IPS DF 4.7 (cell line): ENCODE results near the gene NCLN.
"Not testable (repeated sequence)": the region's sequence is repeated elsewhere in the genome, so short reads cannot be mapped to it uniquely, and the experiment has no call there.

ENCODE experiments used
- DNase-seq: peaks from one replicate; pipeline ENCODE4 v3.0.0-alpha.2; 2013; ENCODE audit warnings: low spot score; ENCODE audit errors: extremely low read depth

Gene NCLN

DNA sequence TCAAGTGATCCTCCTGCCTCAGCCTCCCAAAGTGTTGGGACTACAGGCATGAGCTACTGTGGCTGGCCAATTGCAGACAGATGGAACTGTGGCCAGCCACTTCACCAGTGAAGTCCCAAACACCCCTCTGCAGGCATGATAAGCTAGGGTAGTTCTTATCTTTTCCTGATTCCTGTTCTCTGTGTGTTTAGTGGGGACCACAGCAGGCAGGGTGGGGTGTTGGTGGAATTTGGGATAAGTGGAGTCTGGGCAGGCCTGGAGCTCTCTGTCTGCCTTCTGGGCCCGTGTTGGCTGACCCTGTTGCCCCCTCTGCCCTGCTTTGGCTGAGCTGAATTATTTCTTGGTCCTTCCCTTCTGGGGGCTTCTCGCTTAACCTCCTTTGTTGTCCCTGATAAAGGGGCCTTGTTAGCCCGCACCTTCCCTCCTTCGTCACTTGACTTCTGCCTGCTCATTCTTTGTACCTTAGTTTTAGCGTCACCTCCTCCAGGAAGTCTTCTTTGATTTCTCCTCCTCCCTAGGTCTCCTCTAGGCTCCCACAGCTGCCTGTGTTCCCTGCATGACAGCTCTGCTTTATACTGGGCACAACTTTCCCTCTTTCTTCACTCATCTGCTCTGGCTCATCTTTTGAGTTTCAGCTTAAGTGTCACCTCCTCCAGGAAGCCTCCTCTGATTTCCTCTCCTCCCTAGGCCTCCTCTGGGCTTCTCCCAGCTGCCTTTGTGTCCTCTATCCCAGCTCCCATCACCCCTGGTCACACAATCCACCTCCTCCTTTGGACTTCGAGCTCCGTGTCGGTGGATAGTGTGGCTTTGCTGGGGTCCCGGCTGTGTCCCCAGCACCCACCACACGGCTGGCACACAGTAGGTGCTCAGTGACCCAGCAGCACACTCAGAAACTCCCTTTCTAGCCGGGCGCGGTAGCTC is 1.7 kb upstream of the NCLN start:
- no peak for DNase-seq

DNA sequence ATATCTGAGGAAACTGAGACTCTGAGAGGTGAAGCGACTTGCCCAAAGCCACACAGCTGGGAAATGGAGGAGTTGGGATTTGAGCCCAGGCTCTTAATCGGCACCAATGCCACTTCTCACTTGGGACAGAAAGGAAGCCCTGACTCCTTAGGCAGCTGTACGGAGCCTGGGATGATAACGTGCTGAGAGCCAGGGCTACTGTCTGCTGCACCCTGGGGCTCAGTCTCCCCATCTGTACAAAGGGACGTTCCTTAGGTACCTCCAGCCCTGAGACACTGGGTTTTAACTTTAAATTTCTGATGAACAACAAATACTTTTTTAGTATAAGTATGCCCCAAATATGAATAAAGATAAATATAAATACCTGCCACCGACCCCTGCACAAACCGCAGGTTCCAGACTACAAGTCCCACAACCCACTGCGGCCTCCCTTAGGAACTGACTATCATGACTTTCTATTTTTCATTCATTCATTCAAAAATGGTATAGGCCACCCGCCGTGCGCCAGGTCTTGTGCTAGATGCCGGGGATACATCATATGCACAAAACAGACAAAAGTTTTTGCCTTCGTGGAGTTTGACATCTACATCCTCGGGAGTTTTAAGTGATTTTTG is 776 bp upstream of the NCLN start:
- no peak for DNase-seq

- no peak for DNase-seq
These were observed 494 bp downstream of the NCLN start for GRCh38 chr19:3186160-3186688.

- no peak for DNase-seq
These were observed 1.3 kb downstream of the NCLN start for GRCh38 chr19:3186891-3187661.

DNA sequence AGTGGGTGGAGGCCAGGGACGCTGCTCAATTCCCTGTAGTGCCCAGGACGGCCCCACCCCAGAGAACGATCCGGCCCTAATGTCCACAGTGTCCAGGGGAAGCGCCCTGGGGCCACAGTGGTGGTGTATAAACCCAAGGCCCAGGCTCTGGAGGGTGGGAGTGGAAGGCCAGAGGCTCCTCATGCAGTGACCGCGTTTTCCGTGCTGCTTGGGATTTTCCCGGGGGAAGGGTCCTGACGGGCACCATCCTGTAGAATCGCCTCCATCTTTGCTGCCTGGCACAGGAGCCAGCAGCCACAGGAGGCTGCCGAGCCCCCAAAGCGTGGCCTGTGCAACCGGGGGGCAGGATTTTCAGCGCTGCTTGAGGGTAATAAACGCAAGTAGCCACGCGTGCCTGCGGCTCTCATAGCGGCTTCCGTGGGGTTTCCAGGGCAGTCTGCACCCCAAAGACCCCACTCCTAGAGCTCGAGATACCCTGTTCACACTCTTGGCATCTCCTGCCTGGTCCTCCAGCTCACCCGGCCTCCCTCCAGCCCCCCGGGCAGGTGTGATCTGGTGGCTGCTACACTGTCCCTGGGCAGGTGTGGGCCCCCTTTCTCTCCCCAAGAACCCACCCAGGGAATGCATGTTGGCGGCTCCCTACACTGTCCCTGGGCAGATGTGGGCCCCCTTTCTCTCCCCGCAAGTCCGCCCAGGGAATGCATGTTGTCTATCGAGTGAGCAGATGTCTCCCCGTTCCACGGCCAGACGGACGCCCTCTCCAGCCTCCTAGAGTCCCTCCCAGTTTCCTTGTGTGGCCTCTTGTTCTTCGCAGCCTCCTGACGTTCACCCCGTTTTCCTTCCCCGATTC is 2.2 kb downstream of the NCLN start:
- DNase-seq, result no peak

GRCh38 chr19:3188627-3189596 is 3.2 kb downstream of the NCLN start:
- DNase-seq, result no peak

DNA sequence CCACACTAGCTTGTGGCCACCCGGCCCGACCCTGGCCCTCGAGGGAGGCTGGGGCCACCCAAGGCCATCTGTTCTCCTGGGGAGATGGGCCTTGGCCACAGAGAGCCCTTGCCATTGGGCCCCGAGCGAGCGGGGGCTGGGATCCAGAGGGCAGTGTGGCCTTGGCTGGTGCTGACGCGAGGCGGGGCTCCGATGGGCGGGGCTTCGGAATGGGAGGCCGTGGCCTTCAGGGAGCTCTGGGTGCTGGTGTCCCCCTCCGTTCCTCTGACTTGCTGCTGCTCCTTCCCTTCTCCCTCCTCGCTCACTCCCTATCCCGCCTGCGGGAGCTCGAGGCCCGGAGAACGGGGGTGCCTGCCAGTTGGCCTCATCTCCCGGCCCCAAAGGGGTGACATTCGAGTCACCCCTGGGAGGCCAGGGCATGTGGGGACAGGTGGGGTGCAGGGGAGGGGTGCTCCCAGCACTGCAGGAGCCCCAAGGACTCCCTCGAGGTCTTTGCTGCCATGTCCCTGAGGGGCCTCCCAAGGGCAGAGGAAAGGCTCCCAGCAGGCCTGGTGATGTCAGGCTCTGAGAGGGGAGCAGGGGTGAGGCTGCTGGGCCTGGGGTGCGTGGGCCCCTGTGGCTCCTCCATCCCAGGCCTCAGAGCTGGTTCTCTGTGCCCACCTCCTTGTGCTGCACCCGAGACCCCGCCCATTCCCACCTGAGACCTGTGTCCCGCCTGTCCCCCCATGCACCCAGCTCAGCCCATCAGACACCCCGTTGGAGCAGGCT is 4.2 kb downstream of the NCLN start:
- no peak for DNase-seq

DNA sequence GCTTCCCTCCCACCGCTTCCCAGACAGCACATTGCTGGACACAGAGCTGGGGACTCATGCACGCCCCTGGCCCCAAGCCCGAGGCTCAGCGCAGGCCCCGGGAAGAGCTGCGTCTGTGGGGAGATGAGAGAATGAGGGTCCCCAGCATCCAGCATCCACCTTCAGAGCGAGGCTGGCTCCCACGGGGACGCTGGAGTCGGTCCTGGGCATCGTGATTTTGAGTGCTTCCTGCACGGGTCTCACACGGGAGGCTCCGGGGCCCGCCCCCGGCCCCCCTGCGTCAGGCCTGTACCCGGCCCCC is 4.7 kb downstream of the NCLN start:
- DNase-seq, result no peak

DNA sequence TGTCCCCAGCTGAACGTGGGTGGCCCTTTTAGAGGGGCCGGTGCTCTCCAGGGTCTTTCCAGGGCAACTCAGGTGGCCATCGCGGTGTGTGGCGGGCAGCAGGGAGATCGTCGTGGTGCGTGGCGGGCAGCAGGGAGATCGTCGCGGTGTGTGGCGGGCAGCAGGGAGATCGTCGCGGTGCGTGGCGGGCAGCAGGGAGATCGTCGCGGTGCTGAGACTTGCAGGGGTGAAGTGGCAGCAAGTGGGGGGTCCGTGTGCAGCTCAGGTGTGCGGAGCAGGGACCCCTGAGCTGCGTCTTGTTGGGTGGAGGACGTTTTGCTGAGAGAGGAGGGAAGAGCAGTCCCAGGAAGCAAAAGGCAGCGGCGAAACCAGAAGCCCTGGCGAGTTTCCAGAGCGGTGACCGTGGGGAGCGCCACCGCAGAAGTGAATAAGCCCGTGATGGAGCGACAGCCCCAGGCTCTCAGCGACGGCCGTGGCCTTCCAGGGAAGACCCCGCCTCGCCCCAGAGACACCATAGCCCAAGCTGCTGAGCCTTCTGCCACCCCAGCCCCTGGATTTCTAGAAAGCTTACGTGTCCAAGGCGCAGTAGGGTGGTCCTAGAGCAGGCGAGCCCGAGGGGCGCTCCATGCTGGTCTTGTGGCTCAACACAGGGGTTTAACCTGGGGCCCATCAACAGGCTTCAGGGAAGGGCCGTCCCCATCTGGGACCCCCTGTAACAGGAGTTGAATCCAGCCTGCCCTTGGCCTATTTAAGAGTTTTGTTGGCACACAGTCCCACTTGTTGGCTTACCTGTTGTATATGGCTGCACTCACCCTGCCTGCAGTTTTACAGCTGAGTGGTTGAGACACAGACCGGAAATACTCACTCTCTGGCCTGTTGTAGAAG is 5.4 kb downstream of the NCLN start:
- DNase-seq, result no peak

- DNase-seq, result not testable (repeated sequence)
These were observed 6.0 kb downstream of the NCLN start for GRCh38 chr19:3191806-3192104.

DNA sequence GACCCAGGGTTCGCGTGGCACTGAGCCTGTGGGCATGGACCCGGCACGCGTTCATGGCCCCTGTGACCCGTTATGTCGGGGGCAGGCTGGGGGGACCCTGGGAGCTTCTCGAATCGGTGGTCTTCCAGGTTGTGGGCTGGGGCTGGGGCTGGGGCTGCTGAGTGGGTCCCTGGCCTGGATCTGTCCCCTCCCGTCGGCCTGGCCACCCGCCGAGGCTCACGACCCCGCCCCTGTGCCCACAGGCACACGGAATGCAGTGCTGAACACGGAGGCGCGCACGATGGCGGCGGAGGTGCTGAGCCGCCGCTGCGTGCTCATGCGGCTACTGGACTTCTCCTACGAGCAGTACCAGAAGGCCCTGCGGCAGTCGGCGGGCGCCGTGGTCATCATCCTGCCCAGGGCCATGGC is 6.5 kb downstream of the NCLN start:
- no peak for DNase-seq

- no peak for DNase-seq
These were observed 7.0 kb downstream of the NCLN start for GRCh38 chr19:3192684-3193083.

DNA sequence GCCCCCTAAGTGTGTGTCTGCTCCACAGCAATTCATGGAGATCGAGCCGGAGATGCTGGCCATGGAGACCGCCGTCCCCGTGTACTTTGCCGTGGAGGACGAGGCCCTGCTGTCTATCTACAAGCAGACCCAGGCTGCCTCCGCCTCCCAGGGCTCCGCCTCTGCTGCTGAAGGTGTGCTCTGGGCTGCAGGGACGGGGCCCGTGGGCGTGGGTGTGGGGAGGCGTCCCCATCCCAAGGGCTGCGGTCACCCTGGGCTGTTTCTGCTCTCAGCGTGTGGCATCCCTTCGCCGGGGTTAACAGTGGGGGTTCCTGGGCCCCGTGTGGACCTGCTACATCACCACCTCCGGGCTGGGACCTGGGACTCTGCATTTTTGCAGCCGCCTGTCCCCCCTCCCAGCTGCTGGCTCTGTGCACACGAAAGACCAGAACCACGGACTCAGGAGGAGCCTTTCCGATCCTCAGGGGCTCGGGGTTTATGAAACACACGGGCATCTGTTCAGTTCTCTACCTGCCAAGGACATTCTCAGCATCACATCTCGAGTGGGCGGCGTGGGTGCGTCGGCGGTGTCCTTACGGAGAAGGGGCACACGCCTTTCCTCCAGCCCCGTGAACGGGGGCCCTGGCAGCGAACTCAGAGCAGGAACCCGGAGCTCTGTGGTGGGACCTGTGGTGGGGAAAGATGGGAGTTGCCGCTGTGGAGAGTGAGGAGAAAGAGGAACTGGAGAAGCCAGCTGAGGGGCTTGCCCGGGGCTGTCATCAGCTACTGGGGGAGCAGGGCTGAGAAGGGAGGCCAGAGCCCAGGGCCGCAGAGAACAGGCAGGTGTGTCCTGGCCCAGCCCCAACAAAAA is 7.8 kb downstream of the NCLN start:
- no peak for DNase-seq

DNA sequence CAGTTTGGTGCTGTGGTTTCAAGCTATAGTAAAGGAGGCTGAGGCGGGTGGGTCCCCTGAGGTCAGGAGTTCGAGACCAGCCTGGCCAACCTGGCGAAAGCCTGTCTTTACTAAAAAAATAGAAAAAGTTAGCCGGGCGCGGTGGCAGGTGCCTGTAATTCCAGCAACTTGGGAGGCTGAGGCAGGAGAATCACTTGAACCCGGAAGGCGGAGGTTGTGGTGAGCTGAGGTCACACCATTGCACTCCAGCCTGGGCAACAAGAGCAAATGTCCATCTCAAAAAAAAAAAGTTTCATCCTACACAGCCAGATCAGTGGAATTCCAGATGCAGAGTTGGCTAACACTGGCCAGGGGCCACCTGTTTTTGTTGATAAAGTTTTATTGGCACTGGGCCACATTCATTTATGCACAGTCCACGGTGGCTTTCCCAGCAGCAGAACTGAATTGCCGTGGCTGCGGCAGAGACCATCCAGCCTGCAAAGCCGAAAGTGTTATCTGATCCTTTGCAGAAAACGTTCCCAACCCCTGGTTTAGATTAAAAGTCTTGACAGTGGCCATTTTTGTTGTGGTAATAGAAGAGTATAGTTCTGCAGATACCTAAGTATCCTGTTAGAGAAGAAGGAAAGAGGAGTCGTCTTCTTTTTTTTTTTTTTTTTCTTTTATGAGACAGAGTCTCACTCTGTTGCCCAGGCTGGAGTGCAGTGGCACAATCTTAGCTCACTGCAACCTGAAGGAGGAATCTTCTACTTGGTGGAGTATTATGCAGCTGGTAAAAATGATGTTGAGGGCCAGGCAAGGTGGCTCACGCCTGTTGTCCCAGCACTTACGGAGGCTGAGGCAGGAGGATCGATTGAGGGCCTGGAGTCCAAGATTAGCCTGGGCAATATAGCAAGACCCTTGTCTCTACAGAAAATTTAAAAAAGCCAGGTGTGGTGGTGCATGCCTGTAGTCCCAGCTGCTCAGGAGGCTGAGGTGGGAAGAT is 8.7 kb downstream of the NCLN start:
- no peak for DNase-seq

DNA sequence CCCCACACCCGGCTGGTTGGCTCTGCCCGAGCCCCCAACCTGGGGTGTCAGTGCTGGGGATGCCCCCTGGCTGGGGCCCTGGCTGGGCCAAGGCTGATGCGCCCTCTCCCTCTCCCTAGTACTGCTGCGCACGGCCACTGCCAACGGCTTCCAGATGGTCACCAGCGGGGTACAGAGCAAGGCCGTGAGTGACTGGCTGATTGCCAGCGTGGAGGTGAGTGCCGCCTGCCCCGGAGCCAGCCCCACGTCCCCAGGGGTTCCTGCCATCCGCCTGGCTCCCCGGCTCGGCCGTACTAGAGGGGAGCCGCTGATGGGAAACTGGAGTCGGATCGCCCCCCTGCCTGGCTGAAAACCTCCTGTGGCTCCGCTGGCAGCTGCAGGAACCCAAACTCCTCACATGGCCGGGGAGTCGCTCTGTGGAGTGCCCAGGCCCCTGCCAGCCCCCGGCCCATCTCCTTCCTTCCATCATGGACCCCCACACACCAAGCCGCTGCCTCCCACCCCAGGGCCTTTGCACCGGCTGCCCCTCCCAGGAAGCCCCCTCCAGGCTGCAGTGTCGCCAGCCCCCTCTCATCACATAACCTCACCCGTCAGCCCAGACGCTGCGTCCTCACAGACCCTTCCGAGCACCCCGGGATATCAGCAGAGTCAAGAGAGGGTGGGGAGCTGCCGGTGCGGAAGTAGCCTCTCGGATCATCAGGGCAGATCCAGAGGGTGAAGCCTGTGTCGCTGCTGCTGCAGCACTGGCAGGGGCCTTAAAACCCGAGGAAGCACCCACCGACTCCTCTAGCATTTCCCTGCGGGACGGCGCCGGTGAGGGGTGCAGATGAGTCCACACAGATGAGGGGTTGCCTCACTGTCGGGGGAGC is 10.6 kb downstream of the NCLN start:
- no peak for DNase-seq

- no peak for DNase-seq
These were observed 11.1 kb downstream of the NCLN start for GRCh38 chr19:3196933-3197205.
